ENCODE results near the gene AAR2. TPM values are rescaled to one million over a fixed set of nuclear protein-coding genes. Genes with fewer than 3 reads are reported as not detected.

AAR2 gene
- total RNA-seq, 1 experiment from 2014 or later: 22.5 TPM

GRCh38 chr20:36304786-36305495 lies 68.7 kb downstream of the AAR2 start:
- ChIA-PET POLR2A (no interaction called here), CTCF (interaction anchor here (0.6 to 3.8 kb wide), 4 partner anchors 58 to 95 kb away, joined by 3 to 19 read pairs (median 3); no protein-coding TSS in a partner anchor)
- H3K27me3 Mint-ChIP-seq (ENCODE audit: low read depth): peaks cover 45% of the 10 kb centered on the region
- H3K4me1 Mint-ChIP-seq: peaks cover 21% of the 10 kb centered on the region
- H3K36me3 Mint-ChIP-seq: no peaks in the 10 kb centered on the region
- no peak overlapping the region for H3K27ac Mint-ChIP-seq
- DNase-seq (ENCODE audit: low spot score) (no peak), ATAC-seq (no peak)
- no peaks in the 10 kb centered on the region for H3K9me3 Mint-ChIP-seq
- TF ChIP-seq ERG (CRISPR knock-in tag; IDR thresholded peaks at IDR 0.05) (no peak), CBFB (CRISPR knock-in tag; IDR thresholded peaks at IDR 0.05; ENCODE audit: low read depth) (no peak), ZBTB21 (CRISPR knock-in tag; IDR thresholded peaks at IDR 0.05; ENCODE audit: borderline replicate concordance) (no peak), ZNF512 (CRISPR knock-in tag; IDR thresholded peaks at IDR 0.05; ENCODE audit: borderline replicate concordance) (no peak), MXD4 (CRISPR knock-in tag; IDR thresholded peaks at IDR 0.05; ENCODE audit: borderline replicate concordance) (no peak), NFE2L1 (CRISPR knock-in tag; IDR thresholded peaks at IDR 0.05) (no peak), NFYB (CRISPR knock-in tag; conservative IDR thresholded peaks at IDR 0.05; ENCODE audit: low read depth) (no peak), PREB (CRISPR knock-in tag; IDR thresholded peaks at IDR 0.05; ENCODE audit: borderline replicate concordance) (no peak), ATF6 (CRISPR knock-in tag; IDR thresholded peaks at IDR 0.05) (no peak), ELF4 (CRISPR knock-in tag; IDR thresholded peaks at IDR 0.05; ENCODE audit: low read depth) (no peak), PRDM15 (CRISPR knock-in tag; IDR thresholded peaks at IDR 0.05) (no peak), ZNF317 (CRISPR knock-in tag; IDR thresholded peaks at IDR 0.05; ENCODE audit: borderline replicate concordance, low read depth) (no peak), GTF2I (CRISPR knock-in tag; conservative IDR thresholded peaks at IDR 0.05) (no peak), FOXJ3 (CRISPR knock-in tag; IDR thresholded peaks at IDR 0.05; ENCODE audit: borderline replicate concordance) (no peak), USF1 (CRISPR knock-in tag; IDR thresholded peaks at IDR 0.05) (no peak), NR3C1 (CRISPR knock-in tag; conservative IDR thresholded peaks at IDR 0.05; ENCODE audit: low read depth) (no peak), SP1 (CRISPR knock-in tag; conservative IDR thresholded peaks at IDR 0.05) (no peak), NR2C2 (CRISPR knock-in tag; IDR thresholded peaks at IDR 0.05) (no peak), ZNF532 (CRISPR knock-in tag; IDR thresholded peaks at IDR 0.05; ENCODE audit: borderline replicate concordance) (no peak), IRF2 (CRISPR knock-in tag; IDR thresholded peaks at IDR 0.05; ENCODE audit: borderline replicate concordance, low read depth) (no peak)
- peak overlapping the region; percentile 72 for H3K4me3 Mint-ChIP-seq
